HG02885 (cell line): ENCODE results near the gene BPHL.
"Not testable (repeated sequence)": the region's sequence is repeated elsewhere in the genome, so short reads cannot be mapped to it uniquely, and the experiment has no call there.

ENCODE experiments used
- ATAC-seq: cut with Tn5 transposase; IDR thresholded peaks from one replicate; pipeline ENCODE4 v1.9.1; 2021; ENCODE audit warnings: mild to moderate bottlenecking; ENCODE audit not compliant: unreplicated experiment, poor library complexity

Gene BPHL

DNA sequence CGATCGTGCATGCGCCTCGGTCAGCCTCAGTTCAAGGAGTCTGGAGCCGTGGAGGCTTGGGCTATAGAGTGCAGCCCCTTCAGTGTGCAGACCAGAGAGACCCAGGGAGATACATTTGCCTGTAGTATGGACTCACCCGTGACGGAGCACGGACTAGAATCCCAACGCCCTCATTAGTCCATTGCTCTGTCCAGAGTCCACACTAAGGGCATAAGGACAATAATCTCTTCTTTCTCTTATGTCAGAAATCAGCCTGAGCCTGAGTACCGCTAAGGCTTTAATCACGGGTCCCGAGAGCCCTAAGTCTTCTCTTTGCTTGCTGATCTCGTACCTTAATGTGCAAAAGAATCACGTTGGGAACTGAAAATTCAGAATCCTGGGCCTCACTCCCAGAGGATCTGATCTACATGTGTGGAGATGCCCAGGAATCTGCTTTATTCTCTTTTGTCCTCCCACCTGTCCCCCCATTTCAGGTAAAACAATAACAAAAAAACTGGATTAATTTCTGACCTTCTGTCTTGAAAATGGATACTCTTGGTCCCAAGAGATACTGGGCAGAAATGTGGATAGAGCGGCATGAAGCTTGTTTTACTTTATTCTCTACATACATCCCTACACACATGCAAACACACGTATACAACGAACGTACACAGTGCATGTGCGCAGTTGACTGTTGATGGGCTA, 671 bp downstream of the BPHL start:
- peak; percentile 33 for ATAC-seq

DNA sequence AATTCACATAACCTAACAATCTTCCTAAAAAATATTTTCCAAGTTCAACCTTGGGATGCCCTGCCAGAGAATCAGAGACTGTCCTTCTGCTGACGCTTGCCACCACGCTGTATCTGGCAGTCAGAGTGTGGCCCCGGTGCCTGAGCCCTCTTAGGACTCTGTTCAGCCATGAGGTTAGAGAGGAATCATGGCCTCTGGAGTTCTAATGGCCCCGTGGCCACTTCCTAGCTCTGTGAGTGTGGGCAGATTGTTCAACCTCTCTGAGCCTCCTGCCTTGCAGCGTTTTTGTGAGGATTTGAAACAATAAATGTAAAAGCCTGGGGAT, 2.2 kb downstream of the BPHL start:
- ATAC-seq = no peak

DNA sequence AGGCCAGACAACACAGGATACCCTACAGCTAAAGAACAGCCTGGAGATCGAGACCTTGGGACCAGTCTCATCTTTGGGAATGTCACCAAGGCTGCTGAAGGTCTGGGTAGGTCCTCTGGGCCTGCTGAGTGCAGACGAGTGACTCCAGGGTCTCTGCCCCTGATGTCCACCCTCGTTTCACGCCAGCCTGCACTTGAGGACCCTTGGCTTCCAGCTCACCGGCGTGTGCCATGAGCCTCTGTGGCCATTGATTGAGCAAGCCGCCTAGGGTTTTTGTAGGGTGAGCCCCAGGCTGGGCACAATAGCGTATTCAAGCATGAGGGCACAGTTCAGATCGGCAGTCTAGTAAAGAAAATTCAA, 4.3 kb downstream of the BPHL start:
- no peak for ATAC-seq

DNA sequence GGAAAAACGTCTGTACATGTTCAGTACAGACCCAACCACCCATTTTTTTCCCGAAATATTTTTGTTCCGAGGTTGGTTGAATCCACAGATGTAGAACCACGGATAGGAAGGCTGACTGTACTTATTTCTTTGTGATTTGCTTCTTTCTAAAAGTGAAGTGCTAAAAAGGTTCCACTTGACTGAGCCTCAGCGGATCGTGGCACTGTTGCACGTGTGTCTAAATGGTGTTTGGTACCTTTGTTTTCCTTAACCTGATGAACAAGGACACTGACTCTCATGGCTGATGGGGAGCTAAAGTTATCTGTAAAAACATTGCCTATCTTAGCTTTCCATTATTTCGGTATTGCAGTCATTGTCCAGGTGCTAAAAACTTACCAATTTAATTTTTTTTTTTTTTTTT, 6.2 kb downstream of the BPHL start:
- ATAC-seq = no peak

DNA sequence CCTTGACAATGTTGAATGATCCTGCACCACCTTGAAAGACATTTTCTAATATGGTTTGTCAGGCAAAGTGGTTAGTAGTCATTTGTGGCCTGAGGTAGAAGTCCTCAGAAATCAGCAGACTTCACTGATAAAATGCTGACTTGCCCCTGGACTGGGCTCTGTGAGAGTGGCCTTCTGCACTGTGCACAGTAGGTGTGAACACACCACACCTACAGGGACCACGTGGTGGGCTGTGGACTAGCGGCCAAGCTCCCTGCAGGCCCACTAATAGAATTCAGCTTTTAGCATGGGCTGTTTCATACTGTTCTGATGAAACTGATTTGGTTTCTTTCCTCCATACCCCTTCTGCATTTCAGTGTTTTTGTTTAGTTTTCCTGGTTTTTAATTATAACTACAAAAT, 7.3 kb downstream of the BPHL start:
- ATAC-seq = no peak

DNA sequence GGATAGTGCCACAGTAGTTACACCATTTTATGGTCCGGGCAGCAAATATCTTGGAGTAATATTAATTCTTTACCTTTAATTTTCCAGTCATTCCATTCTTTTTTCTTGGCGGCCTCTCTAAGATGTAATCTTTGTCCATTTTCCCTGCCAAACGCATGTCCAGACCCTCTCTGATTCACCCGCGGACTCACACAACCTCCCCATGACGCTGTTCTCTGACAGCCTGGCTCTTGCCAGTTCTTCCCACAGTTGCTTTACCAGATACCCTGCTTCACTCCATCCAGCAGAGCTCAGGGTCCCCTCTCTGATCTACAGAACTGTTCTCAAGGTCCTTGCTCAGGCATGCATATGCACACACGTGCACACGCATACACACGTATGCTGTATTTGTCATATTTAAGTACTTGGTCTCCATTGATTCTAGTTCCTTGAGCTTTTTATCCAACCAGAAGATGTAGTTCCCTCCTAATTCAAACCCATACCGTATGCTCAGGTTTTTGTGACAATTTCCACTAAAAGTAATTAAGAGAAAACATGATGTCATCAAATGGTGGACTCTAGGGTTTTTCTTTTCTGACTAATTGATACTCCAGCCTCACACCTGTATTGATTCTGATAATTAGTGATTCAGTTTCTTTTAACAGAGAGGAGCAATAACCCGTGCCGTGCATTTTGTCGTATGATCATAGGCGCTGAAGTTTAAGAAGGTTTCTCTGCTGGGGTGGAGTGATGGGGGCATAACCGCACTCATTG, 10.0 kb downstream of the BPHL start:
- no peak for ATAC-seq

DNA sequence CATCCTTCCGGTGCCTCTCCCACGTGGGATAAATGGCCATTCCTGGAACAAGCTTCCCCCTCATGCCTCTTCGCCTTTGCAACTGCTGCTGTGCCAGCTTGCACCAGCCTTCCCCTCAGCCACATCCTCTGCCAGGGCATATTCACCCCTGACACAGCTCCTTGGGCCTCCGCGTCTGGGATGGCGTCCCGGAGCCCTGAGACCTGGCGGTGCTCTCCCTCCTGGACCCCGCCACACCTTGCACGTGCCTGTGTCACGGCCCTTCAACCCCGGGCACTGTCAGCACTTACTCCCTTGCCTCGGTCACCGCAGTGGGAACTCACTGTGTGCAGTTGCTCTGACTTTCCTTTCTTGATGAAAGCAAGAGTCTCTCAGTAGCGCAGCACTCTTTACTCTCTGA, 13.2 kb downstream of the BPHL start:
- ATAC-seq = no peak

DNA sequence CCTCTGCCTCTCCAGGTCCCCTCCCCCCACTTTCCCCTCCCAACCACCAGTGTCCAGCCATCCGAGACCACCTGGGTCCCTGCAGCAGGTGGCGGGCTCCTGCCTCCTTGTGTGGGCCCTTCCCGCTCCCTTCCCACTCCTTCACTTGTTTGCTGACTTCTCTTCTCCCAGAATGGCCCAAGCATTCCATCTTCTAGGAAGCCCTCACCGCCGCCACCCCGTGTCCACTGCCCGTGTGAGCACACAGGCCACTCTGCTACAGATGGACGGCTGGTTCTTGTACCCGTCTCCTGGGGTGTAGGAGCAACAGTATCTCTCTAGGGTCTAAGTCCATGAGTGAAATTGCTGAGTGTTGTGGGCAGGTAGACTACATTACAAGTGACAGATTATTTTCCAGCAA, 15.0 kb downstream of the BPHL start:
- ATAC-seq = no peak

DNA sequence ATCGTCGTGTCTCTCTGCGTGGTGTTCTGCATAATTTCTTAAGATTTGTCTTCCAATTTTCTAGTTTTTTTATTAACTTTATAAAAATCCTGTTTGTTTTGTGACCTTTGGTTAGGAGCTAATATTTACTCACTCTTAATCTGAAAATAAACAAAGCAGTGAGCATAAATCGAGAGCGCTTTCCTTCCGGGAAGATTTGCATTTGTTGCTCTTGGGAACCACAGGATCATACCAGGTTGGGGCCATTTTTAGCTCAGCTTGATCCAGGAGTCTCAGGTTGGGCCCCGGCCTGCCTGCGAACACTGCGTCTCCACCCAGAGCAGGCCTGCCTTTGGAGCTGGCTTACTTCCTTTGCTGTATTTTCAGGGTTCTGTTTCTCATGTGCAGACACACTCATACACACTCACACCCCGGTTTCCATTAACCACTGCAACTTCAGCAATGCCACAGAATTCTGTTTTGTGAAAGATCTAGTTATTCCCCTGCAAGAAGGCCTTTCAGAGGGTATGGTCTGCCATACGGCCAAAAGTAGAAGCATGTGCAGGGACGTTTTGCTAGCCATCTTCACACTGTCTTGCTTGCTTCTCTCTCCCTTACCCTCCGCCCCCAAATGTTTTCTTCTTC, 17.3 kb downstream of the BPHL start:
- no peak for ATAC-seq

DNA sequence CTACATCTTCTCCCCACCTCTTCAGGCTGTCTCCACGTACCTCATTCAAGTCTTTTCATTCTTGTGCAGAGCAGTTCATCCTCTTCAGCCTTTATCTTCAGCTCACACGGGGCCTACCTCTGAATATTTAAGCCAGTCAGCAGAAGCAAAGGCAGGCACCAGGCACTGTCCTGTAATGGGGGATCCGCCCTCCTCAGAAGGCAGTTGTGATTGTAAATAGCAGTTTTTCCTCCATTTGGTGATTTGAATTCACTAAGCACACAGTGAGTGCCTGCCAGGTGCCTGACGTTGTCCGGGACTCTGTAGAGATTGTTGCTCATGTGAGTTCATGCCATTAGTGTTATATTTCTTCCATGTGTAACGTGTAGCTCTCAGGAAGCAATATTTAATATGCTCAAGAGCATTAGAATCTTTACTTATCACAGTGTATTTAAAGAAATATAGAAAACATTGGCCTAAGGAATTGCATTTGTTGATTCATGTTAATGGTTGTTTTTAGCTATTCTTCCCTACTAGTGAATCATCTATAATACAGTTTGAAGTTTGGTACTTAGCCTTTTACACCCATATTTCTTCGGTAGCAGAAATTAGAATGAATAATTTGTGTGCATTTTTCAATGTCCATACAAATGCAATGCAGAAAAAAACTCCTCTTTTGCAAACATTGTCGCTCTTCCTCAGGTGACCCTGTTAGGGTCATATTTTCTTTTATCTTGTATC, 17.9 kb downstream of the BPHL start:
- ATAC-seq = no peak

DNA sequence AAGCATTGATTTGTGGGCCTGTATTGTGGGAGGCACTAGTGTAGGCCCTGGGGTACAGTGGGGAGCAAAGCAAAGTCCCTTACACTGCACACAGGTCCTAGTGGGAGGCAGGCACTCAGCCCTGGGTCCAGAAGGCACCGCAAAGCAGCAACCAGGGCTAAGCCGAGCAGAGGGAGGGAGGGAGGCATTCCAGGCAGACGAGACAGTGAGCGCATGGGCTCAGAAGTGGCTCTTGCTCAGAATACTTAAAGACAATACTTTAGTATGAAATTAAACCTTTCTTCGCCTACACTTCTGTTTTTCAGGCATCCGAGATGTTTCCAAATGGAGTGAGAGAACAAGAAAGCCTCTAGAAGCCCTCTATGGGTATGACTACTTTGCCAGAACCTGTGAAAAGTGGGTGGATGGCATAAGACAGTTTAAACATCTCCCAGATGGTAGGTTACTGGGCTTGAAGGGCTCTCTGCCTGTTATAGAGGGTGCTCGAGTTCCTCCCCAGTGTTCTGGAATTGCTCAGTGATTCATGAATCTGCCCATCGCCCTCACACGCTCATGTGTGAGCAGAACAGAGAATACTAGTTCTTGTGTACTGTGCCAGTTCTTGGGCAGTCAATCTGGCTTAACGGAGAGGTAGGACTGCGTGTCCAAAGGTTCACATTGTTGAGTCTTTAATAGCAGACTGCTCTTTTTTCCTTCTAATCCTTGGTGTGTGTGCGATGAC, 18.7 kb downstream of the BPHL start:
- no peak for ATAC-seq

DNA sequence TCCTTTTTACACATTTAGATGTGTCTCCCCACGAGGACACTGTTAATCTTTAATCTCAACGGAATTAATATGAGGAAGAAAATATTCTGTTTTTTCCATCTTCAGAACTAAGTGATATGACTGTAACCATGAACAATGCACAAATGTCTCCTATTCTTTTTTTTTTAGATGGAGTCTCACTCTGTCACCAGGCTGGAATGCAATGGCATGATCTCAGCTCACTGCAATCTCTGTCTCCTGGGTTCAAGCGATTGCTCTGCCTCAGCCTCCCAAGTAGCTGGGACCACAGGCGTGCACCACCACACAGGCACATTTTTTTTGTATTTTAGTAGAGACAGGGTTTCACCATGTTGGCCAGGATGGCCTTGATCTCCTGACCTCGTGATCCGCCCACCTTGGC, 19.4 kb downstream of the BPHL start:
- ATAC-seq = not testable (repeated sequence)

DNA sequence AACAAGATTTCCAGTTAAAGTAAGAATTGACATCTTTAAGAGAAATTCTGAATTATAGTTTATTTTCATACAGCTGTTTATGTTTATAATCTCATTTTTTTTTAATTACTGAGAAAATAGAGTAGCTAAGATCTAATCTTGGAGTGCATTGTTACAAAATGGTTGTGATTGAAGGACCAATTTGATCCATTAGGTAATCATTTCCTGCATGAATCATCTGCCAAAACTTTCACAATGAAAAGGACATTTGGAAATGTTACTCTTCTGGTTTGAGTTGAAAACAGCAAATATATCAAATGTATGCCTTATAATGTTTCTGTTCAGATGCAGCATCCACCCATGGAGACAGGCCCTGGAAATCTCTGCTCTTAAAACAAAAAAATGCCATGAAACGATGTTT, 19.8 kb downstream of the BPHL start:
- no peak for ATAC-seq

DNA sequence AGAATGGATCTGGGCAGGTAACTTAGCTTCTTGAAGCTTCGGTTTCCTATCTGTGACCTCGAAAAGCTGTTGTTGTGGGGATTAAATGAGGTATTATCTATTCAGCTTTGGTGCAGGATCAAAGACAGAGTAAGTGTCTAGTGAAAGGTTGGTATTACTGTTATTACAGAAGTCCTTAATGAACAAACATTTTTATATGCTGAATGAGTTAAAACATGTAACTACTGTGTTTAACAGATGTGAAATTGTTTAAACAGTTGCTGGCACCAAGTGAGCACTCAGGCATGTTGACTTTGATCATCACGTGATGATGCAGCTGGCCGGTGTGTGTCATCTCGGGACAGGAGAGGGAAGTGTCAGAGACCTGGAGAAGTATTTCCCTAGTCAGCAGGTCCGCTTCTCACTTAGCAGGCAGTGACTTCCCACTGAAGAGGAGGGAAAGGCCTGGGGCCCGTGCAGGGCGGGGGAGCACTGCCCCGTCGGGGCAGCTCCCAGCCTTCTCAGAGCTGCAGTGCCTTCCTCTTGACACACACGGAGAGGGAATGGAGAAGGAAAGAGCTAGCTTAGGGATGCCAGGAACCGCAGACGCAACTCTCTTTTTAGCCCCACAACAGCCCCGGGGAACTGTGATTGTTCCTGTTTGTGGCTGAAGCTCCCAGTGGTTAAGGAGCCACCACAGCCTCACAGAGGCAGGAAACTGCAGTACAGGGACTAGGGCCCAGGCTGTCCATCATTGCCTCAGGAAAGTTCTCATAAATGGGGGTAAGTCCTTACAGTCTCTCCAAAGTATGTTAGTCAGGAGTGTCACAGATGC, 20.8 kb downstream of the BPHL start:
- ATAC-seq = no peak

DNA sequence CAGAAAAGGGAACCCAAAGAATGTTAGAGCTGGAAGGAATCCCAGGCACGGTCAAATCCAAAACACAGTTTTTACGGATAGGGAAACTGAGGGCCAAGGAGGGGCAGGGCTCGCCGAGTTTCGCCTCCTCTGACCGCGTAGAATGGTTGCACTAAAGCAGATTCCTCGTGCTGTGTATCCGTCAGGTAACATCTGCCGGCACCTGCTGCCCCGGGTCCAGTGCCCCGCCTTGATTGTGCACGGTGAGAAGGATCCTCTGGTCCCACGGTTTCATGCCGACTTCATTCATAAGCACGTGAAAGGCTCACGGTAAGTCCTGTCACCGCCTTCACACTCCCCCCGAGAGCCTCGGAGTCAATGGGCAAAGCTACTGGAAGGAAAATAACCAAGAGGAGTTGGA, 21.7 kb downstream of the BPHL start:
- no peak for ATAC-seq

DNA sequence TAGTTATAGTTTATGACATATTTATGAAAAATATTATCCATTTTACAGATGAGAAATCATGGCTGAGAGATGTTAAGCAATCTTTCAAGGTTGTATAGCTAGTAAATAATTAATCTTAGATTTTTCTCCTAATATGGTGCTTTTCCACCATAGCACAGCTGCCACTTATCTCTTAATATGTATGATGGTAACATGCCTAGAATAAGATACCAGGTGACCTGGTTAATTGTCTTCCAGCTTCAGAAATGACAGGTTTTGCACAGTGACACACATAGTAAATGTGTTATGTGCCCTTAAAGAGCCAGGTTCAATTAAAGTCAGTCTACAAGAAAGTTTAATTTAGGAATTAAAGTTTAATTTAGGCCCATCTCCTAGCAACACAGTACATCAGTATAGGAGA, 24.0 kb downstream of the BPHL start:
- no peak for ATAC-seq

DNA sequence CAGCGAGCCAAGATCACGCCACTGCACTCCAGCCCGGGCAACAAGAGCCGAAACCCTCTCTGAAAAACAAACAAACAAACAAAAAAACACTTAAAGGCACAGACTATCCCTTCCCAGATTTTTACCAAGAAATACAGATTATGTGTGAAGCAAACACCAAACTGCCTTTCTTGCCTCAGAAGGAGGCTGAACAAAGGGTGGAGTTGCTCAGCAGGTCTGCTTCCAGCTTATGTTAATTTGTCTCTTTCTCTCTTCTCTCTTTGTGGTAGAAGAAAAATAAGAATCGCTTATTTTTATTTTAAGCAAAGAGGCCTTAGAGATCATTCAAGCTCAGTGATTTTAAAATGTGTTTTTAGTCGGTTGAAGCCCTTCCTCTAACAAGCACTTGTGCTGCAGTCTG, 24.6 kb downstream of the BPHL start:
- no peak for ATAC-seq

DNA sequence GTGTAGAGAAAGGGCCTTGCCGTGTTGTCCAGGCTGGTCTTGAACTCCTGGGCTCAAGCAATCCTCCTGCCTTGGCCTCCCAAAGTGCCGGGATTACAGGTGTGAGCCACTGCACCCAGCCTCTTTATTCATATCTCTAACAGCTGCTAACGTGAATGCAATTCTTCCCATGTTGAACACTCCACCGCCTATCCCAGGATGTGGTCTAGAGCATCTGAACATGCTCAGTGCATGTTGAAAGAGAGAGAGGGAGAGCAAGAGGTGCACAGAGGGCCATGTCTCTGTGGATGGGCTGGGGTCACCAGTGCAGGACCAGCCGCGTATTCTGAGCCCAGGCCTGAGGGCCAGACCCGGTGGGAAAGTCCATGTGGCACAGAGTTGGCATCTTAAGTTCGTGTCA, 26.1 kb downstream of the BPHL start:
- ATAC-seq = no peak

DNA sequence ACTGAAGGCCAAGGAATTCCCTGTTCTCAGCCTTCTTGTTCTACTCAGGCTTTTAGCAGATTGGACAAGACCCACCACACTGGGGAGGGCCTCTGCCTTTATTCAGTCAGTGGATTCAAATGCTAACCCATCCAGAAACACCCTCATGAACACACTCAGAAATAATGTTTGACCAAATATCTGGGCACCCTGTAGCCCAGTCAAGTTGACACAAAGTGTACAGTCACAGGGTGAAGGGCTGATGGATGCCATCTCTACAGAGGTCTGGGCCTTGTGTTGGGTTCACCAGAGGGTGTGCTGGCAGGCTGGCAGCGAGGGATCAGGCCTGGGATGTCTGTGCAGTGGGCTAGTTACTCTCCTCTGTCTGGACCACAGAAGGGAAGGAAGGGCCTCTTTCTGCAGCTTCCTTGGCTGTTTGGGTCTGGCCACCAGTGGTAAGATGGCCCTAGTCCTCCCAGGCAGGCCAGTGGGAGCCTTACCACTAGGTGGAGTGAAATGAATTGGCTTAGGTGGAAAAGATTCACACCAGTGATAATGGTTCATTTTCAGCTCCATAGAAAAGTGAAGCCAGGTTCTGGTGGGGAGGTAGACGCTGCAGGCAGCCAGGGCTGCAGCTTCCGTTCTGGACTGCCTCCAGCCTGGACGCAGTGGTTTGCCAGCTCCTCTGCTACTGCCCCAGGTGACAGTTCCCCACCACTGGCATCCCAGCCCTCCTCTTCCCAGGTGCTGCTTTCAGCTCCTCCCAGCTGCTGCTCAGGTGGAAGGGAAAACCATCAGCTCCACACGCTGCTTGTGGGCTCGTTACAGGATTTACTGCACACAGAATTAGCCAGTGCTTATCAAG, 29.6 kb downstream of the BPHL start:
- no peak for ATAC-seq
